Measurements from ENCODE around the gene SLIT1.

Gene SLIT1

GRCh38 chr10:97138846-97139245 is 46.9 kb downstream of the SLIT1 start:
- no peak for DNase-seq (ENCODE audit: low read depth)

- DNase-seq (ENCODE audit: low read depth) = no peak
Measured at GRCh38 chr10:97138174-97138573, 47.6 kb downstream of the SLIT1 start.

GRCh38 chr10:97136756-97137155 is 49.0 kb downstream of the SLIT1 start:
- no peak for DNase-seq (ENCODE audit: low read depth)

GRCh38 chr10:97135464-97135863 is 50.3 kb downstream of the SLIT1 start:
- DNase-seq (ENCODE audit: low read depth) = no peak

GRCh38 chr10:97134983-97135382 is 50.8 kb downstream of the SLIT1 start:
- DNase-seq (ENCODE audit: low read depth) = no peak

GRCh38 chr10:97134110-97134509 is 51.6 kb downstream of the SLIT1 start:
- no peak for DNase-seq (ENCODE audit: low read depth)

- DNase-seq (ENCODE audit: low read depth) = no peak
Measured at GRCh38 chr10:97132273-97132672, 53.5 kb downstream of the SLIT1 start.

GRCh38 chr10:97131666-97132065 is 54.1 kb downstream of the SLIT1 start:
- DNase-seq (ENCODE audit: low read depth) = peak; percentile 4

GRCh38 chr10:97131181-97131628 is 54.6 kb downstream of the SLIT1 start:
- DNase-seq (ENCODE audit: low read depth) = no peak

GRCh38 chr10:97129666-97130065 is 56.1 kb downstream of the SLIT1 start:
- no peak for DNase-seq (ENCODE audit: low read depth)

- no peak for DNase-seq (ENCODE audit: low read depth)
Measured at GRCh38 chr10:97128516-97129154, 57.1 kb downstream of the SLIT1 start.

GRCh38 chr10:97128039-97128492 is 57.7 kb downstream of the SLIT1 start:
- no peak for DNase-seq (ENCODE audit: low read depth)

GRCh38 chr10:97127509-97127908 is 58.2 kb downstream of the SLIT1 start:
- DNase-seq (ENCODE audit: low read depth) = no peak

GRCh38 chr10:97124211-97124610 is 61.5 kb downstream of the SLIT1 start:
- DNase-seq (ENCODE audit: low read depth) = no peak

- DNase-seq (ENCODE audit: low read depth) = no peak
Measured at GRCh38 chr10:97123765-97124164, 62.0 kb downstream of the SLIT1 start.

- no peak for DNase-seq (ENCODE audit: low read depth)
Measured at GRCh38 chr10:97121041-97121440, 64.7 kb downstream of the SLIT1 start.

- DNase-seq (ENCODE audit: low read depth) = no peak
Measured at GRCh38 chr10:97120370-97120769, 65.4 kb downstream of the SLIT1 start.

GRCh38 chr10:97119058-97119745 is 66.6 kb downstream of the SLIT1 start:
- no peak for DNase-seq (ENCODE audit: low read depth)

- DNase-seq (ENCODE audit: low read depth) = no peak
Measured at GRCh38 chr10:97117372-97117771, 68.4 kb downstream of the SLIT1 start.

GRCh38 chr10:97116462-97117162 is 69.1 kb downstream of the SLIT1 start:
- DNase-seq (ENCODE audit: low read depth) = no peak

GRCh38 chr10:97115846-97116245 is 69.9 kb downstream of the SLIT1 start:
- DNase-seq (ENCODE audit: low read depth) = no peak

- DNase-seq (ENCODE audit: low read depth) = no peak
Measured at GRCh38 chr10:97111615-97112014, 74.1 kb downstream of the SLIT1 start.

- no peak for DNase-seq (ENCODE audit: low read depth)
Measured at GRCh38 chr10:97109547-97109946, 76.2 kb downstream of the SLIT1 start.

All from GM04504 (cell line).